GM21576 (cell line): ENCODE data around the gene MYOCD.

Source experiments
- ATAC-seq: cut with Tn5 transposase; IDR thresholded peaks from one replicate; pipeline ENCODE4 v1.9.1; 2021; ENCODE audit warnings: mild to moderate bottlenecking, moderate library complexity; ENCODE audit not compliant: unreplicated experiment

MYOCD gene

GRCh38 chr17:12642034-12642433 lies 23.7 kb upstream of the MYOCD start:
- ATAC-seq: no peak

GRCh38 chr17:12643822-12644221 lies 21.9 kb upstream of the MYOCD start:
- ATAC-seq: no peak

- ATAC-seq: no peak
These were observed 21.1 kb upstream of the MYOCD start for GRCh38 chr17:12644623-12645022.

GRCh38 chr17:12646761-12647422 lies 18.8 kb upstream of the MYOCD start:
- ATAC-seq: no peak

GRCh38 chr17:12648498-12648897 lies 17.2 kb upstream of the MYOCD start:
- no peak for ATAC-seq

GRCh38 chr17:12655936-12656335 lies 9.8 kb upstream of the MYOCD start:
- no peak for ATAC-seq

GRCh38 chr17:12656354-12656753 lies 9.3 kb upstream of the MYOCD start:
- ATAC-seq: no peak

- ATAC-seq: no peak
These were observed 6.2 kb upstream of the MYOCD start for GRCh38 chr17:12659500-12659899.

GRCh38 chr17:12664252-12664651 lies 1.4 kb upstream of the MYOCD start:
- ATAC-seq: no peak

- ATAC-seq: no peak
These were observed 812 bp upstream of the MYOCD start for GRCh38 chr17:12664894-12665262.

- no peak for ATAC-seq
These were observed 1.0 kb downstream of the MYOCD start for GRCh38 chr17:12666718-12667117.

- ATAC-seq: no peak
These were observed 1.7 kb downstream of the MYOCD start for GRCh38 chr17:12667299-12667958.

- ATAC-seq: no peak
These were observed 6.2 kb downstream of the MYOCD start for GRCh38 chr17:12671906-12672305.

GRCh38 chr17:12672947-12673346 lies 7.3 kb downstream of the MYOCD start:
- ATAC-seq: no peak

GRCh38 chr17:12673788-12674187 lies 8.1 kb downstream of the MYOCD start:
- ATAC-seq: no peak

- no peak for ATAC-seq
These were observed 14.8 kb downstream of the MYOCD start for GRCh38 chr17:12680407-12680897.

GRCh38 chr17:12680993-12681392 lies 15.3 kb downstream of the MYOCD start:
- no peak for ATAC-seq

- no peak for ATAC-seq
These were observed 17.6 kb downstream of the MYOCD start for GRCh38 chr17:12683299-12683698.

GRCh38 chr17:12686486-12686885 lies 20.8 kb downstream of the MYOCD start:
- ATAC-seq: no peak

- no peak for ATAC-seq
These were observed 22.7 kb downstream of the MYOCD start for GRCh38 chr17:12688382-12688781.

- ATAC-seq: no peak
These were observed 25.5 kb downstream of the MYOCD start for GRCh38 chr17:12691173-12691572.

GRCh38 chr17:12693640-12694039 lies 27.9 kb downstream of the MYOCD start:
- ATAC-seq: no peak

- no peak for ATAC-seq
These were observed 40.4 kb downstream of the MYOCD start for GRCh38 chr17:12706070-12706469.
